SU-DHL-6 (cell line): ENCODE measurements around the gene CNTFR.
"Not testable (repeated sequence)": the region's sequence is repeated elsewhere in the genome, so short reads cannot be mapped to it uniquely, and the experiment has no call there.

Source experiments
- H2AFZ ChIP-seq: fragments of 200-600 bp; sonication (generic); 2 replicates; pipeline ENCODE4 v1.6.1; 2014; ENCODE audit warnings: low read depth, mild to moderate bottlenecking, moderate library complexity, mixed read lengths, antibody characterized with exemption, low read length; ENCODE audit not compliant: severe bottlenecking
- H3F3A ChIP-seq: fragments of 200-600 bp; shearing (Covaris generic); 2 replicates; pipeline ENCODE4 v1.6.0; 2016; ENCODE audit warnings: antibody characterized with exemption, mild to moderate bottlenecking; ENCODE audit not compliant: insufficient read depth
- H3K27ac ChIP-seq: fragments of 200-600 bp; sonication (generic); 2 replicates; pipeline ENCODE4 v1.5.1; 2016; ENCODE audit warnings: low read depth, mild to moderate bottlenecking, low read length, moderate library complexity, mixed read lengths
- H3K27me3 ChIP-seq: fragments of 200-600 bp; sonication (generic), shearing (Covaris generic); 2 replicates; pipeline ENCODE4 v1.6.0; 2014; ENCODE audit warnings: mild to moderate bottlenecking, low read length
- H3K36me3 ChIP-seq: fragments of 200-600 bp; sonication (generic); 2 replicates; pipeline ENCODE4 v1.6.1; 2014; ENCODE audit warnings: mild to moderate bottlenecking, low read length, mixed read lengths
- H3K4me2 ChIP-seq: fragments of 300-600, 200-600 bp; shearing (Covaris generic), sonication (generic); 2 replicates; pipeline ENCODE4 v1.6.0; 2014; ENCODE audit warnings: low read length, low read depth, mild to moderate bottlenecking; ENCODE audit not compliant: poor library complexity, severe bottlenecking
- H3K4me3 ChIP-seq: fragments of 200-600 bp; sonication (generic); 2 replicates; pipeline ENCODE4 v1.5.1; 2014; ENCODE audit warnings: antibody characterized with exemption, low read length, mild to moderate bottlenecking, mixed read lengths; ENCODE audit not compliant: insufficient read depth, poor library complexity, severe bottlenecking
- H3K79me2 ChIP-seq: fragments of 200-600 bp; sonication (generic); 2 replicates; pipeline ENCODE4 v1.6.1; 2014; ENCODE audit warnings: mild to moderate bottlenecking, low read length, moderate library complexity; ENCODE audit not compliant: insufficient read depth
- H3K9ac ChIP-seq: fragments of 200-600 bp; sonication (generic); 2 replicates; pipeline ENCODE4 v1.7.0; 2014; ENCODE audit warnings: mild to moderate bottlenecking, low read length
- H3K9me2 ChIP-seq: fragments of 200-600 bp; sonication (generic); replicated peaks from 2 replicates; pipeline ENCODE4 v1.6.1; 2014; ENCODE audit warnings: low read length; ENCODE audit not compliant: insufficient read depth
- H3K9me3 ChIP-seq: fragments of 200-600 bp; sonication (generic); 2 replicates; pipeline ENCODE4 v1.6.1; 2014; ENCODE audit warnings: low read length, mixed read lengths; ENCODE audit not compliant: insufficient read depth
- H4K20me1 ChIP-seq: fragments of 200-600 bp; sonication (generic); 2 replicates; pipeline ENCODE4 v1.6.1; 2014; ENCODE audit warnings: low read depth, mild to moderate bottlenecking, antibody characterized with exemption, low read length, moderate library complexity, mixed read lengths
- CTCF ChIP-seq: fragments of 200-600 bp; sonication (generic); IDR thresholded peaks from one replicate; pipeline ENCODE4 v1.5.1; 2017; ENCODE audit warnings: antibody characterized with exemption, mild to moderate bottlenecking, low read length, moderate library complexity; ENCODE audit not compliant: insufficient read depth, poor library complexity, severe bottlenecking
- EZH2phosphoT487 ChIP-seq: fragments of 200-600 bp; sonication (generic), shearing (Covaris generic); conservative IDR thresholded peaks from 2 replicates; pipeline ENCODE4 v1.6.1; 2018; ENCODE audit warnings: mild to moderate bottlenecking, antibody characterized with exemption, low read length, moderate library complexity, mixed read lengths

CNTFR gene

DNA sequence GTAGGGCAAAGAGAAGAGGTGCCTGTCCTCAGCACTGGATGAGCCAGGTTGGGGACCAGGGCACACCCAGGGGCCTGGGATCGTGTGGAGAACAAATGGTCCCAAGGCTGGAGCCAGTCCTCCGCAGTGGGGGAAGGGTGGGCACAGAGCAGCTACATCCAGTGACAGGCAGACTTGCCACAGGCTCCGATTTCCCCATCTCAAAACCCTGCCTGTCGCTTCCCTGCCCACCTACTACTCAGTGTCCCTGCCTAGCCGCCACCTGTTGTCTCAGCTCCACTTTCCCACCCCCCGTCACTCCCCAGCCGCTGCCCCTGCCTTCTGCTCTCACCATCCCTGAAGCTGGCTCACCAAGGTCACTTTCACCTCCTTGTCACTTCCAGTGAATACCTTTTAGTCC is 52.8 kb downstream of the CNTFR start:
- no peaks in the 10 kb centered on the region for H3K79me2 ChIP-seq

GRCh38 chr9:34532041-34532440 is 57.5 kb downstream of the CNTFR start:
- H3K27me3 ChIP-seq, H3K9me2 ChIP-seq, H4K20me1 ChIP-seq, H3K36me3 ChIP-seq, H3K4me2 ChIP-seq, H3K27ac ChIP-seq, H2AFZ ChIP-seq, H3F3A ChIP-seq, H3K9me3 ChIP-seq, H3K79me2 ChIP-seq, H3K9ac ChIP-seq, H3K4me3 ChIP-seq: not testable (repeated sequence)

More for the DNA sequence above, 52.8 kb downstream of the CNTFR start:
- H4K20me1 ChIP-seq: no peaks in the 10 kb centered on the region
- no peak for TF ChIP-seq EZH2phosphoT487
- TF ChIP-seq CTCF: no peak
- H3K4me3 ChIP-seq: no peak overlapping the region
- H3K27me3 ChIP-seq: no peaks in the 10 kb centered on the region
- no peak overlapping the region for H2AFZ ChIP-seq
- no peaks in the 10 kb centered on the region for H3F3A ChIP-seq
- H3K9me3 ChIP-seq: no peaks in the 10 kb centered on the region
- no peak overlapping the region for H3K9ac ChIP-seq
- no peak overlapping the region for H3K27ac ChIP-seq
- no peaks in the 10 kb centered on the region for H3K36me3 ChIP-seq
- no peaks in the 10 kb centered on the region for H3K9me2 ChIP-seq
- H3K4me2 ChIP-seq: no peak overlapping the region

DNA sequence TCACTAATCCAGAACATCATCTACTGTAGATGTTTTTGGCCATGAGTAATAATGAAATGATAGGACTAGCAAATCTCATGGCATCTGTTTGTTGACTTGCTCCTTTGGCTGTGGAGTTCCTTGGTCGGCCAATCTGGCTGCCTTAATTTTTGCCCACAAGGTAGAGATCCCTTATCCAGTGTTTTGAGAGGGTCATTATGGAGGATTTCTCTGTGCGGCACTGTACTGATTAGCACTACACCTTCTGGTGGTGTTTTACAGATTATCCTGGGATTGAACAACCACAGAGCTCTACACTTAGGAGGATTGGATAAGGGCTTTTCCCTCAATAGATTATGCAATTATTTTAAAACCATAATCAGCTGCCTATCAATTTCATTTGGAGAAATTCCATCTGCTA is 63.5 kb downstream of the CNTFR start:
- Histone ChIP-seq H3K9me3 (no peaks in the 10 kb centered on the region), H3K4me3 (no peak overlapping the region), H3K36me3 (no peaks in the 10 kb centered on the region), H2AFZ (no peak overlapping the region), H3K79me2 (no peaks in the 10 kb centered on the region), H3K9ac (no peak overlapping the region), H4K20me1 (no peaks in the 10 kb centered on the region), H3K9me2 (no peaks in the 10 kb centered on the region), H3K27me3 (no peaks in the 10 kb centered on the region), H3K4me2 (no peak overlapping the region), H3K27ac (no peak overlapping the region), H3F3A (no peaks in the 10 kb centered on the region)
- TF ChIP-seq CTCF (no peak), EZH2phosphoT487 (no peak)

GRCh38 chr9:34524349-34524748 is 65.2 kb downstream of the CNTFR start:
- H3K27me3 ChIP-seq: no peaks in the 10 kb centered on the region
- no peak overlapping the region for H2AFZ ChIP-seq
- H3K9me3 ChIP-seq: no peaks in the 10 kb centered on the region
- H3K79me2 ChIP-seq: no peaks in the 10 kb centered on the region
- no peak overlapping the region for H3K27ac ChIP-seq
- no peak overlapping the region for H3K4me3 ChIP-seq
- no peaks in the 10 kb centered on the region for H3K9me2 ChIP-seq
- H4K20me1 ChIP-seq: no peaks in the 10 kb centered on the region
- no peak overlapping the region for H3K9ac ChIP-seq
- H3F3A ChIP-seq: no peaks in the 10 kb centered on the region
- H3K4me2 ChIP-seq: no peak overlapping the region
- H3K36me3 ChIP-seq: no peaks in the 10 kb centered on the region
- no peak for TF ChIP-seq EZH2phosphoT487
- no peak for TF ChIP-seq CTCF
